Stimulated activated CD8-positive, alpha-beta memory T cell treated with anti-CD3 and anti-CD28 coated beads, Interleukin-4, amount 100 ng/mL, for 24 hours (primary cell): ENCODE data around the gene C22orf39.

ENCODE experiments used
- DNase-seq: peaks from one replicate; pipeline ENCODE4 v3.0.0-alpha.2; 2020; ENCODE audit warnings: low read depth

The C22orf39 gene

DNA sequence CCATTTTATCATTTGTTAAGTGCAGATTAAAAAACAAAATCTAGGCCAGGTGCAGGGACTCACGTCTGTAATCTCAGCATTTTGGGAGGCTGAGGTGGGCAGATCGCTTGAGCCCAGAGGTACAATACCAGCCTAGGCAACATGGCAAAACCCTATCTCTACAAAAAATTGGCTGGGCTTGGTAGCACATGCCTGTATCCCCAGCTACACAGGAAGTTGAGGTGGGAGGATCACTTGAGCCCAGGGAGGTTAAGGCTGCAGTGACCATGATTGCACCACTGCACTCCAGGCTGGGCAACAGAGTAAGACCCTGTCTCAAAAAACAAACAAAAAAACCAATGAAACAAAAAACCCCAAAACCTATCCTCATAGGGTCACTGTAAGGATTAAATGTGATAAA, 48.9 kb downstream of the C22orf39 start:
- no peak for DNase-seq

DNA sequence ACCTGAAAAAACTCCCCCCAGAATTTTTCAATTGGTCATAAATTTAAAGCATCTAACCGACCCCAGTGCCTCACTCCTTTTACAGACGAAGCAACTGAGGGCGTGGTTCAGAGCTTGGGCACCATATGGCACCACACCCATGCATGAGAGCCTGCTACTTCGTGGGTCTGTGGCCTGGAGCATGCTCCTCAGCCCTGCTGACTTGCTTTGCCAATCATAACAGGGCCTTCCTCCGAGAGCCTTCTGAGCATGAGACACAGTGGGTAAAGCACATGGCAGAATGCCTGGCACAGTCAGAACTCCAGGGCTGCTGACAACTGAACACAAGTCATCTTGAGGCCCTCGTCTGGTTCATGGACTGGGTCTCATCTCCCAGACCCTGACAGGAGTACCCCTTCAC, 49.3 kb downstream of the C22orf39 start:
- DNase-seq, result no peak

DNA sequence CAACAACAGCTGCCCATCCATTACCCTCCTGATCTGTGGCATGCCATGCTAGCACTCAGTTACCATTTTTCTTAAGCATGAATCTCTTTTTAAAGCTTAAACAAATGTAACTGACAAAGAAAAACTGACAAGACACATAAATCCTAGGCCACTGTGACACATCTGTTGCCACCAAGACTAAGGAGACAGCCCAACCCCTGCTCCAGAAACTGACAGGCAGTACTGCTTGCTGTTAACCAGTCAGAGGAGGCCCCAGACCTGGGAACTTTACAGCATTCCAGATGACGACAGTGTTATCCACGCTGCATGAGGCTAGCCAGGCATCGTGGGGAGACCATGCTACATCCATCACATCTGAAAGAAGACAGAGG, 49.8 kb downstream of the C22orf39 start:
- no peak for DNase-seq

DNA sequence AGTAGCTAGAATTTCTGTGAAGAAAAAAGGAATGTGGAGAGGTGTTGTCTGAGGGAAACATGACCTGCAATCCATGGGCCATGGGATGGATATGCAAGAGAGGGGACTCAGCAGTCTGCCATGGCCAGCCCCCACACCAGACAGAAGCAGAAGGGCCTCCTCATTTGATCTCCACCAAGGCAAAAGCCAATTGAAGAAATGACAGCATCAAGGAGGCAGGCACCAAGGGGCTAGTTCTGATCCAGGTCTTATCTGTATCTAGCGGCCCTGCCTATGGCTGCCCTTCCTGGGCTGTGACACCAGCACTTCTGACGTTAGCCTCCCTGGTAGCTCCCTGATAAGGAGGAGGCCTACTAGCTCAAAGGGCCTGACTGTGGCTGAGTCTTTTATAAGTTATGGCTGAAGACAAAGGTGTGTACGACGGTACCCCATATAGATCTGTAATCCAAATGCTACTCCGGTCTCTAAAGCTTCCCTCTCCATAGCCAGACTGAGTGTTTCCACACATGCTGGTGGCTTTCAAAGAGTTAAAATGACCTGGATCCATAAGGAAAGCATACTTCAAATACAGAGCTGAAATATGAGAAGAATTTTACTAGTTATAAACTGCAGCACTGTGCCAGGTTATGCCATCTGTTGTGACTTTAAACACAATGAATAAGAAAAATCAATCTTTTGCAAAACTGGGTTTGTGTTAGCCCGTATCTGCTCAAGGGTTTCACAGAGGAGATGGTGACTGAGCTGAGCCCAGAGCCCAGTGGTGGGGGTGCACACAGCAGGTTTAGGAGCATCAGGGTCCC, 50.4 kb downstream of the C22orf39 start:
- no peak for DNase-seq

DNA sequence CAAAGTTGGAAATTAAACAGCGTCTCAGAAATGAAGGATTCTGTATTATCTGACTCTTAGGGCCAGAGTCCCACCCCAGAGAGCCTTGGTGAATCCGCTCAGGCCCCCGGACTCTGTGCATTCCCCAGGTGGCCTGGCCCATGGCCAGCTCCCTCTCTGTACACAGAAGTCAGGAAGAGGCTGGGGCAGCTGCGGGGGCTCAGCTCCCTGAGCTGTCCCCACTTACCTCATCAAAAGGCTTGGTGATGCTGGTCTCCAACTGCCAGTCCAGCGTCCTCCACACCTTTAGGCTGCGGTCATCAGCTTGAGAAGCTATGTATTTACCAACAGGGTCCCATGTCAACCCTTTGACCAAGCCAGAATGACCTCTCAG, 51.0 kb downstream of the C22orf39 start:
- no peak for DNase-seq

DNA sequence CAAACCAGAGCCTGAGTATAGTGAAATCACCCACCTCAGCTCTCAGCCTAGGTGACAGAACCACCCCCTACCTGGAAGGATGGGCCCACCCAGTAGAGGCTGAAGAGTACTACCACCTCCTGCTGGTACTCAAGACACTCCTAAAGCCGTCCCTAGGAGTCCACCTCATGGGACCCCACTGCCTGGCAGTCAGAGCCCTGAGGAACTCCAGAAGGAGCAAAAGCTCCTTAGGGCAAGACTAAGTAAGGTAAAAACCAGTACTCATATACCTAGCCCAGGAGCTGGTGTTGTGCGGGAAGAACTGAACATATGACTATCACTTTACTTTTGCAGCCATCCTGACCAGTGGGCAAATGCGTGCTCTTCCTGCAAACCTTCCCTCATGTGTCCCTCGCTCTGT, 52.2 kb downstream of the C22orf39 start:
- DNase-seq, result no peak

DNA sequence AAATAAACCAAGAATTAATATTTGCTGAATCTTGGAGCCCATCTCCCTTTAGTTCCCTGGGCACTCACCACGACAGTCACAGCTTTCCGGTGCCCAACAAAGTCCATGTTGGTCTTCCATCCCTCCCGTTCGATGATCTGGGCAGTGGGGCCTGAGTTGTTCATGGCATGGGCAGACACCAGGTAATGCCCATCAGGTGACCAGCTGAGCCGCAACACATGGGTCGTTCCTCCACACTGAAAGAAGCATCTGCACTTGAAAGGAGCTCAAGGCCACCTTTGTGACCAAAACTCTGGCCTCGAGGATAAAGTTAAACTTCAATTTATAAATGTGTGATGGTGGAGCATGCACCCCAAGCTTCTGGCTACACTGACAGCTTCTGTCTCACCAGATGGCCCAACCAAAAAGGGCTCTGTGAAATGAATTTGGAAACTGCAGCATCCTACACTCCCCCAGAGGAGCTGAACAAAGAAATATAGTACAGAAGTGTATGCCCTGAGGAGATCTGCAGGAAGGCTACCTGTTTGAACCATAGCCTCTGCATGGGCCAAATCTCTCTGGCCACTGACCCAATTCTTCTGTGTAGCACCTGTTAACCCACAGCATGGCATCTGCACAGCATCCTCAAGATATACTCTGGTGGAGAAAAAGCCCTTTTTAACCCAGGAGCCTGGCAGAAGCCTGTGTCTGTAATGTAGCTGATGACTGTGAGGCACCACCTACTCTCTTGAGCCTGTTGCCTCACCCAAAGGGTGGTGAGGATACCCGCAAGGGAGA, 53.0 kb downstream of the C22orf39 start:
- DNase-seq, result no peak

DNA sequence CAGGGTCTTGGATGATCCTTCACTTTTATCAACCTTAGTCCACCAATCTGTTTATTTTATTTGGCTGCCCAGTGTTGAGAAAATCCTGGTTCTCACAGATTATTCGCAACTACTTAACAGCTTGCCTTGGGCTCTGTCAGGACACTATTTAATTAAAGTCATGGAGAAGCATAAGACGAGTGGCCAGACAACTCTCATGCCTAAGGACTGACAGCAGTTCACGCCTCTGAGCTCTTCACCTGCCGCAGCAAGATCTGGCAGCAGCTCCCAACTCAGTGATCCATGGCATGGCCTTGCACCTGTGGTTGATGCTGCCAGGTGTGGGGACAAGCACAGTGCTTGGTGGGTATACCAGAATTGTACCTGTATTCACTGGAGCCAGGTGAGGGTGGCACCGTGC, 53.8 kb downstream of the C22orf39 start:
- DNase-seq, result no peak
